ENCODE measurements around the gene ZNF343. TPM values are rescaled to one million over a fixed set of nuclear protein-coding genes. Genes with fewer than 3 reads are reported as not detected.
"Not testable (repeated sequence)": the region's sequence is repeated elsewhere in the genome, so short reads cannot be mapped to it uniquely, and the experiment has no call there.

The ZNF343 gene
- total RNA-seq, 2 experiments from 2014 or later, result 10.4 to 12.0 TPM

- POLR2A ChIA-PET, result no interaction called here
- Mint-ChIP-seq H3K36me3 (no peaks in the 10 kb centered on the region), H3K27ac (no peak overlapping the region), H3K27me3 (peaks cover 24% of the 10 kb centered on the region), H3K9me3 (no peaks in the 10 kb centered on the region), H3K4me1 (peaks cover 2% of the 10 kb centered on the region), H3K4me3 (no peak overlapping the region)
- ATAC-seq (ENCODE audit: low read depth), result no peak
- no peak for DNase-seq
Measured at GRCh38 chr20:2516399-2516798, 7.7 kb upstream of the ZNF343 start.

GRCh38 chr20:2515203-2515602 lies 6.5 kb upstream of the ZNF343 start:
- Mint-ChIP-seq H3K4me3 (no peak overlapping the region), H3K4me1 (no peaks in the 10 kb centered on the region), H3K27ac (no peak overlapping the region), H3K36me3 (no peaks in the 10 kb centered on the region), H3K9me3 (no peaks in the 10 kb centered on the region), H3K27me3 (peaks cover 31% of the 10 kb centered on the region)
- ATAC-seq (ENCODE audit: low read depth) (no peak), DNase-seq (no peak)
- POLR2A ChIA-PET, result interaction anchor here (1.5 kb wide), 1 partner anchor 138 kb away, joined by 3 read pairs; the partner anchor contains the start of gene NOP56

- Mint-ChIP-seq H3K27me3 (peaks cover 29% of the 10 kb centered on the region), H3K4me3 (no peak overlapping the region), H3K9me3 (no peaks in the 10 kb centered on the region), H3K4me1 (peaks cover 10% of the 10 kb centered on the region), H3K27ac (no peak overlapping the region), H3K36me3 (peaks cover 8% of the 10 kb centered on the region)
- ATAC-seq (ENCODE audit: low read depth) (no peak), DNase-seq (no peak)
- POLR2A ChIA-PET, result interaction anchor here (1.0 to 3.0 kb wide), 4 partner anchors 12 to 39 kb away, joined by 3 to 27 read pairs (median 8); partner anchors contain the start of gene SNRPB
Measured at GRCh38 chr20:2509794-2510193, 1.1 kb upstream of the ZNF343 start.

- peaks cover 29% of the 10 kb centered on the region for H3K27me3 Mint-ChIP-seq
- POLR2A ChIA-PET, result interaction anchor here (1.0 to 3.0 kb wide), 5 partner anchors 13 to 143 kb away, joined by 3 to 27 read pairs (median 4); partner anchors contain the start of genes NOP56 and SNRPB
- H3K36me3 Mint-ChIP-seq, result peaks cover 8% of the 10 kb centered on the region
- ATAC-seq (ENCODE audit: low read depth) (no peak), DNase-seq (no peak)
- no peaks in the 10 kb centered on the region for H3K9me3 Mint-ChIP-seq
- H3K4me1 Mint-ChIP-seq, result peaks cover 10% of the 10 kb centered on the region
- peak overlapping the region; percentile 99 for H3K27ac Mint-ChIP-seq
- peak overlapping the region; percentile 99 for H3K4me3 Mint-ChIP-seq
Measured at GRCh38 chr20:2509468-2509781, 710 bp upstream of the ZNF343 start.

- H3K9me3 Mint-ChIP-seq, result no peaks in the 10 kb centered on the region
- peak; percentile 7 for ATAC-seq (ENCODE audit: low read depth)
- peak overlapping the region; percentile 99 for H3K4me3 Mint-ChIP-seq
- peaks cover 10% of the 10 kb centered on the region for H3K4me1 Mint-ChIP-seq
- POLR2A ChIA-PET, result interaction anchor here (1.2 to 3.0 kb wide), 4 partner anchors 14 to 144 kb away, joined by 3 to 27 read pairs (median 8); partner anchors contain the start of genes NOP56 and SNRPB
- H3K27ac Mint-ChIP-seq, result peak overlapping the region; percentile 99
- H3K27me3 Mint-ChIP-seq, result peaks cover 22% of the 10 kb centered on the region
- H3K36me3 Mint-ChIP-seq, result peaks cover 10% of the 10 kb centered on the region
- DNase-seq, result no peak
Measured at GRCh38 chr20:2507875-2508630, 662 bp downstream of the ZNF343 start.

- POLR2A ChIA-PET, result interaction anchor here (1.2 to 3.0 kb wide), 3 partner anchors 15 to 37 kb away, joined by 3 to 27 read pairs (median 13); partner anchors contain the start of gene SNRPB
- H3K27ac Mint-ChIP-seq, result peak overlapping the region; percentile 99
- no peaks in the 10 kb centered on the region for H3K9me3 Mint-ChIP-seq
Measured at GRCh38 chr20:2507464-2507863, 1.3 kb downstream of the ZNF343 start.

GRCh38 chr20:2506426-2506825 lies 2.3 kb downstream of the ZNF343 start:
- H3K4me3 Mint-ChIP-seq; H3K9me3 Mint-ChIP-seq; H3K27me3 Mint-ChIP-seq; H3K27ac Mint-ChIP-seq; ATAC-seq (ENCODE audit: low read depth); POLR2A ChIA-PET; DNase-seq: not testable (repeated sequence)
- Mint-ChIP-seq H3K4me1 (peaks cover 11% of the 10 kb centered on the region), H3K36me3 (peaks cover 16% of the 10 kb centered on the region)

More at GRCh38 chr20:2507464-2507863, 1.3 kb downstream of the ZNF343 start:
- no peak for ATAC-seq (ENCODE audit: low read depth)
- no peak for DNase-seq
- Mint-ChIP-seq H3K4me3 (peak overlapping the region; percentile 99), H3K36me3 (peaks cover 15% of the 10 kb centered on the region), H3K4me1 (peaks cover 10% of the 10 kb centered on the region), H3K27me3 (peaks cover 16% of the 10 kb centered on the region)

GRCh38 chr20:2504803-2505202 lies 3.9 kb downstream of the ZNF343 start:
- ATAC-seq (ENCODE audit: low read depth); POLR2A ChIA-PET; DNase-seq: not testable (repeated sequence)

GRCh38 chr20:2502808-2503384 lies 5.8 kb downstream of the ZNF343 start:
- POLR2A ChIA-PET; ATAC-seq (ENCODE audit: low read depth); H3K4me1 Mint-ChIP-seq; H3K27me3 Mint-ChIP-seq; H3K4me3 Mint-ChIP-seq; H3K27ac Mint-ChIP-seq; DNase-seq; H3K9me3 Mint-ChIP-seq: not testable (repeated sequence)
- H3K36me3 Mint-ChIP-seq, result peaks cover 22% of the 10 kb centered on the region

More at GRCh38 chr20:2504803-2505202, 3.9 kb downstream of the ZNF343 start:
- not testable (repeated sequence) for H3K27me3 Mint-ChIP-seq, H3K27ac Mint-ChIP-seq, H3K9me3 Mint-ChIP-seq, H3K4me3 Mint-ChIP-seq
- H3K36me3 Mint-ChIP-seq, result peaks cover 20% of the 10 kb centered on the region
- H3K4me1 Mint-ChIP-seq, result peaks cover 11% of the 10 kb centered on the region

GRCh38 chr20:2485661-2486060 lies 23.1 kb downstream of the ZNF343 start:
- ATAC-seq (ENCODE audit: low read depth) (no peak), DNase-seq (no peak)
- Mint-ChIP-seq H3K9me3 (peaks cover 5% of the 10 kb centered on the region), H3K4me1 (peaks cover 10% of the 10 kb centered on the region), H3K27ac (peak overlapping the region; percentile 14), H3K27me3 (no peaks in the 10 kb centered on the region), H3K4me3 (no peak overlapping the region), H3K36me3 (peaks cover 34% of the 10 kb centered on the region)
- POLR2A ChIA-PET, result no interaction called here

- H3K9me3 Mint-ChIP-seq, result peaks cover 5% of the 10 kb centered on the region
- DNase-seq, result no peak
- H3K27ac Mint-ChIP-seq, result no peak overlapping the region
- POLR2A ChIA-PET, result no interaction called here
- no peaks in the 10 kb centered on the region for H3K27me3 Mint-ChIP-seq
- ATAC-seq (ENCODE audit: low read depth), result no peak
- H3K36me3 Mint-ChIP-seq, result peaks cover 38% of the 10 kb centered on the region
- peaks cover 10% of the 10 kb centered on the region for H3K4me1 Mint-ChIP-seq
- H3K4me3 Mint-ChIP-seq, result no peak overlapping the region
Measured at GRCh38 chr20:2485080-2485479, 23.6 kb downstream of the ZNF343 start.

GRCh38 chr20:2483504-2483903 lies 25.2 kb downstream of the ZNF343 start:
- DNase-seq (no peak), ATAC-seq (ENCODE audit: low read depth) (no peak)
- Mint-ChIP-seq H3K36me3 (peaks cover 36% of the 10 kb centered on the region), H3K27me3 (no peaks in the 10 kb centered on the region), H3K27ac (no peak overlapping the region), H3K9me3 (peaks cover 5% of the 10 kb centered on the region), H3K4me3 (no peak overlapping the region), H3K4me1 (peaks cover 4% of the 10 kb centered on the region)
- POLR2A ChIA-PET, result no interaction called here

GRCh38 chr20:2480381-2480780 lies 28.3 kb downstream of the ZNF343 start:
- POLR2A ChIA-PET, result no interaction called here
- no peak for DNase-seq
- Mint-ChIP-seq H3K27ac (no peak overlapping the region), H3K4me3 (no peak overlapping the region), H3K36me3 (peaks cover 34% of the 10 kb centered on the region), H3K4me1 (peaks cover 4% of the 10 kb centered on the region), H3K9me3 (peaks cover 5% of the 10 kb centered on the region), H3K27me3 (no peaks in the 10 kb centered on the region)
- ATAC-seq (ENCODE audit: low read depth), result no peak
